CD14-positive monocyte (primary cell): ENCODE results near the gene SPSB3. TPM values are rescaled to one million over a fixed set of nuclear protein-coding genes. Genes with fewer than 3 reads are reported as not detected.

Experiments used
- DNase-seq, 3 donors: peaks; one replicate each; pipeline ENCODE4 v3.0.0-alpha.2; 2011 to 2022
- H2AFZ ChIP-seq: 2 replicates; pipeline ENCODE4 v1.6.0; 2012; ENCODE audit warnings: mild to moderate bottlenecking, low read depth, low read length, inconsistent platforms; ENCODE audit not compliant: insufficient read depth, poor library complexity, severe bottlenecking
- H3K27ac ChIP-seq, 2 donors: 1 replicate in 1 of 2; 2 replicates in 1 of 2; pipeline ENCODE4 v1.5.1; 2012 to 2013; ENCODE audit warnings: low read length in 2 of 2, control low read depth in 1 of 2, inconsistent platforms in 1 of 2, low read depth in 1 of 2, mild to moderate bottlenecking in 1 of 2
- H3K27me3 ChIP-seq, 2 donors: one replicate each; pipeline versions ENCODE4 v1.6.0 to v1.6.1; 2011 to 2013; ENCODE audit warnings: low read length in 2 of 2; ENCODE audit not compliant: control insufficient read depth in 2 of 2, insufficient read depth in 2 of 2
- H3K36me3 ChIP-seq, 2 donors: replicated peaks in 1 of 2; 1 replicate in 1 of 2; 2 replicates in 1 of 2; pipeline versions ENCODE4 v1.5.1 to v1.6.1; 2012 to 2013; ENCODE audit warnings: low read length in 2 of 2, control low read depth in 1 of 2, inconsistent platforms in 1 of 2, mild to moderate bottlenecking in 1 of 2; ENCODE audit not compliant: insufficient read depth in 2 of 2, control insufficient read depth in 1 of 2
- H3K4me1 ChIP-seq, 2 donors: 1 replicate in 1 of 2; 2 replicates in 1 of 2; pipeline versions ENCODE4 v1.5.1 to v1.6.1; 2012 to 2013; ENCODE audit warnings: low read length in 2 of 2, control low read depth in 1 of 2, inconsistent platforms in 1 of 2, mild to moderate bottlenecking in 1 of 2, moderate library complexity in 1 of 2; ENCODE audit not compliant: insufficient read depth in 2 of 2, control insufficient read depth in 1 of 2
- H3K4me2 ChIP-seq: replicated peaks from 2 replicates; pipeline ENCODE3; 2012; ENCODE audit warnings: low read length, moderate library complexity, mild to moderate bottlenecking; ENCODE audit not compliant: poor library complexity, severe bottlenecking; ENCODE audit errors: extremely low read depth
- H3K4me3 ChIP-seq, 3 experiments: fragments of 200-600 bp in 1 of 3; sonication (generic) in 1 of 3; replicated peaks in 1 of 3; 1 replicate in 2 of 3; 2 replicates in 1 of 3; pipeline ENCODE4 v1.5.1; 2011 to 2013; ENCODE audit warnings: low read length in 3 of 3, mild to moderate bottlenecking in 3 of 3, control low read depth in 2 of 3, low read depth in 2 of 3, inconsistent platforms in 1 of 3, moderate library complexity in 1 of 3
- H3K79me2 ChIP-seq: 2 replicates; pipeline ENCODE4 v1.6.0; 2012; ENCODE audit warnings: mild to moderate bottlenecking, control low read depth, inconsistent platforms, low read length, moderate library complexity; ENCODE audit not compliant: insufficient read depth
- H3K9ac ChIP-seq: 2 replicates; pipeline ENCODE4 v1.6.0; 2017; ENCODE audit warnings: low read length, mild to moderate bottlenecking; ENCODE audit not compliant: insufficient read depth, poor library complexity, severe bottlenecking
- H3K9me3 ChIP-seq, 2 donors: replicated peaks in 1 of 2; 1 replicate in 1 of 2; 2 replicates in 1 of 2; pipeline versions ENCODE4 v1.5.1 to v1.6.1; 2012 to 2013; ENCODE audit warnings: low read length in 2 of 2, control low read depth in 1 of 2; ENCODE audit not compliant: control insufficient read depth in 1 of 2, insufficient read depth in 1 of 2
- H4K20me1 ChIP-seq: 2 replicates; pipeline ENCODE4 v1.6.0; 2012; ENCODE audit warnings: mild to moderate bottlenecking, low read length, control low read depth, moderate library complexity; ENCODE audit not compliant: insufficient read depth
- H3K27ac Mint-ChIP-seq, 7 donors: one replicate each; pipeline ENCODE4 v1.8.0; 2020; ENCODE audit warnings: mild to moderate bottlenecking in 7 of 7, mixed read lengths in 7 of 7, moderate library complexity in 6 of 7, inconsistent platforms in 2 of 7
- H3K27me3 Mint-ChIP-seq, 3 donors: one replicate each; pipeline ENCODE4 v1.8.0; 2021 to 2022; ENCODE audit warnings: low read depth in 3 of 3, mild to moderate bottlenecking in 3 of 3, mixed read lengths in 3 of 3, moderate library complexity in 3 of 3, inconsistent platforms in 1 of 3
- H3K36me3 Mint-ChIP-seq, 2 donors: one replicate each; pipeline ENCODE4 v1.8.0; 2020; ENCODE audit warnings: mixed read lengths in 2 of 2, inconsistent platforms in 1 of 2, mild to moderate bottlenecking in 1 of 2
- H3K4me1 Mint-ChIP-seq: one replicate; pipeline ENCODE4 v1.8.0; 2020; ENCODE audit warnings: mild to moderate bottlenecking, mixed read lengths
- H3K4me3 Mint-ChIP-seq, 2 donors: one replicate each; pipeline ENCODE4 v1.8.0; 2020; ENCODE audit warnings: mild to moderate bottlenecking in 2 of 2, mixed read lengths in 2 of 2, moderate library complexity in 1 of 2
- H3K9me3 Mint-ChIP-seq, 7 donors: one replicate each; pipeline ENCODE4 v1.8.0; 2020 to 2022; ENCODE audit warnings: mixed read lengths in 7 of 7, mild to moderate bottlenecking in 6 of 7, moderate library complexity in 6 of 7, inconsistent platforms in 2 of 7
- CTCF ChIP-seq: fragments of 200-600 bp; IDR thresholded peaks from one replicate; pipeline ENCODE4 v1.8.0; 2022; ENCODE audit warnings: antibody characterized with exemption, mild to moderate bottlenecking
- WGBS: methylation state at CpG from one replicate; pipeline ENCODE4 v1.1.5; 2013; ENCODE audit warnings: missing lambda C conversion rate; ENCODE audit not compliant: insufficient coverage; 5-methylcytosine and 5-hydroxymethylcytosine counted together
- intact Hi-C, 2 donors: fragments of 100-400 bp; cut with micrococcal nuclease; formaldehyde crosslinking; loops; one replicate each; pipeline versions ENCODE4 v1.15.0 to v1.15.1; 2023
- polyA plus RNA-seq, 3 donors: library from polyadenylated mRNA; depleted of rRNA in 1 of 3; unstranded in 2 of 3; stranded (reverse) in 1 of 3; fragments of 300-500 nt in 2 of 3; fragments of >200 nt in 1 of 3; fragmentation: Illumina TruSeq in 2 of 3; gene quantifications; 1 replicate in 2 of 3; 2 replicates in 1 of 3; pipeline ENCODE4 v1.2.3, GENCODE V29; 2012 to 2021

The SPSB3 gene
- polyA plus RNA-seq, 3 donors = 36.8 to 151 (median 40.2) TPM

GRCh38 chr16:1817716-1818115 lies 35.3 kb upstream of the SPSB3 start:
- Histone ChIP-seq H3K36me3 (peaks cover 81 to 95% of the 10 kb centered on the region in 2 donors), H3K27ac (no peak overlapping the region), H3K9ac (no peak overlapping the region), H3K79me2 (peaks cover 8% of the 10 kb centered on the region), H4K20me1 (peaks cover 56% of the 10 kb centered on the region), H3K4me3 (no peak overlapping the region), H3K4me2 (no peak overlapping the region), H3K4me1 (no peaks in the 10 kb centered on the region), H2AFZ (no peak overlapping the region), H3K9me3 (no peaks in the 10 kb centered on the region), H3K27me3 (no peaks in the 10 kb centered on the region)
- TF ChIP-seq CTCF = no peak
- 97% methylated on average over 14 of the region's 17 CpGs for WGBS
- Mint-ChIP-seq H3K9me3 (no peaks in the 10 kb centered on the region), H3K4me1 (no peaks in the 10 kb centered on the region), H3K27ac (peak overlapping the region in 1 of 7 donors; percentile 48), H3K36me3 (peaks cover 56 to 94% of the 10 kb centered on the region in 2 donors), H3K4me3 (no peak overlapping the region), H3K27me3 (no peaks in the 10 kb centered on the region)
- intact Hi-C loops = no loop called here
- DNase-seq = no peak

GRCh38 chr16:1817276-1817589 lies 34.9 kb upstream of the SPSB3 start:
- Mint-ChIP-seq H3K9me3 (no peaks in the 10 kb centered on the region), H3K4me1 (no peaks in the 10 kb centered on the region), H3K36me3 (peaks cover 52 to 93% of the 10 kb centered on the region in 2 donors), H3K27me3 (no peaks in the 10 kb centered on the region), H3K4me3 (no peak overlapping the region), H3K27ac (peak overlapping the region in 2 of 7 donors; percentile 48 to 62)
- no peak overlapping the region for H3K4me3 ChIP-seq
- no peaks in the 10 kb centered on the region for H3K9me3 ChIP-seq
- no peaks in the 10 kb centered on the region for H3K27me3 ChIP-seq
- H4K20me1 ChIP-seq = peaks cover 53% of the 10 kb centered on the region
- WGBS = 97% methylated on average over 9 of the region's 9 CpGs
- no peak overlapping the region for H3K4me2 ChIP-seq
- H3K9ac ChIP-seq = no peak overlapping the region
- TF ChIP-seq CTCF = no peak
- H3K36me3 ChIP-seq = peaks cover 76 to 91% of the 10 kb centered on the region in 2 donors
- H3K79me2 ChIP-seq = peaks cover 4% of the 10 kb centered on the region
- no peak overlapping the region for H2AFZ ChIP-seq
- intact Hi-C loops = no loop called here
- no peaks in the 10 kb centered on the region for H3K4me1 ChIP-seq
- DNase-seq = no peak
- no peak overlapping the region for H3K27ac ChIP-seq
